GM21360 (cell line): Measurements from ENCODE around the gene AUP1.

Experiments
- ATAC-seq: cut with Tn5 transposase; IDR thresholded peaks from one replicate; pipeline ENCODE4 v1.9.1; 2021; ENCODE audit warnings: mild to moderate bottlenecking, moderate library complexity; ENCODE audit not compliant: unreplicated experiment

AUP1 gene

DNA sequence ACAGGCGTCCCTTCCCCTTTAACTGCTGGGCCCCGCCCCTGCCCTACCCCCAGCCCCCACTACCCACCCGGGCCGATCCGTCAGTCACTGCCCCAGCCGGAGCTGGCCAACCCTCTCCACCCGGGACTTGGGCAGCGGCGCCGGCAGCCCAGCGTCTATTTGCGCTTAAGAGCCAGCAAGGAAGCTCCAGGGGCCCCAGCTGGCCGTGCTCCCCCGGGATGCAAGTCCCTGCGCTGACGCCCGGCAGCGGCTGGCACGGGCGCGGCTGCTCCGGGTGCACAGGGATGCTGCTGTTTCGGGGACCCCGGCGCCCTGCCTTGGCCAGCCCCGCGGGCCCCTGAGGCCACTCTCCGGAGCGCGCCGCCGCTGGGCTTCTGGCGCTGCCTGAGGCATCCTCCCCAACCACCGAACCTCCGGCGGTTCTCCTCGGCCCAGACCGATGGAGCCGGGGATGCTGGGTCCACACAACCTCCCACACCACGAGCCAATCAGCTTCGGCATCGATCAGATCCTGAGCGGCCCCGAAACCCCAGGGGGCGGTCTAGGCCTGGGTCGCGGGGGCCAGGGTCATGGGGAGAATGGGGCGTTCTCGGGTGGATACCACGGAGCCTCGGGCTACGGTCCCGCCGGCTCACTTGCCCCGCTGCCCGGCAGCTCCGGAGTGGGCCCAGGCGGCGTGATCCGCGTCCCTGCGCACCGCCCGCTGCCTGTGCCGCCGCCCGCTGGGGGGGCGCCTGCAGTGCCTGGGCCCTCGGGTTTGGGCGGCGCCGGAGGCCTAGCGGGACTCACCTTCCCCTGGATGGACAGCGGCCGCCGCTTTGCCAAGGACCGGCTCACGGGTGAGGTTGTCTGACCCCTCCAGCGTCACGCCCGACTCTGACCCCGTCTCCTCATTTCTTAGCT is 14.9 kb downstream of the AUP1 start, which contains the start of gene TLX2:
Gene TLX2 (plus strand): TSS at position 83 of the 903 bp plus-strand sequence. CDS start 357 bp downstream, at position 440.
- ATAC-seq: no peak

DNA sequence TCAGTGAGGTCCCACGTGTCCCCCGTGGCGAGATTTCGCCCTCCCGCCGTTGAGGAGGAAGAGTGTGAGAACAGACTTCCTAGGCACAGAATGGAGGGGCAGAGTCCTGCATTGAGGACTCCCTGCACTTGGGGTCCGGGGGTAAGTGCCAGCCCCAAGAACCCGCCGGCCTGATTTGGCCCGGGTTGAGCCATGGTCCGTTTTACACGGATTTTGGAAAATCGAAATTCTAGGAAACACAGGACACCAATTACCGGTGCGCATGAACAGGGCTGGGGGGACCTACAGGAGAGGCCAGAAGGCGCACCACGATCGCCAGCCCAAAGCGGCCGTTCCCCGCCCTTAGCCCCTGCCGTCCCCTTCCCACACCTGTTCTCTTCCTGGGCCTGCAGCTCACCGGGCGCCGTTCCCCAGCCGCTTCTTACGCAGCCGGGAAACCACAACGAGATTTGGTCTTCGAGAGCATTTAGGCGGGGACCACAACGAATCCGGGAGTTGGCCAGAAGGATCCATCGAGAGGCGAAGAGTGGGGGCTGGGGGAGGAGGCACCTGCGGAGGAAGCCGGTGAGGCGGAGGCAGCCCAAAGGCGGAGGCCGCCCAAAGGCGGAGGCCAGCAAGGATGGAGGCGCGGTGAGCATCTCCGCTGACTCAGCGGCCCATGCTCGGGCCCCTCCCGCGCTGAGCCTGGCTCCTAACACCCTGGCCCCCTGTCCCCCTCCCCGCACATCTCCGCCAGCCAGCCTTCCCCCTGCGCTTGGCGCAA is 15.7 kb downstream of the AUP1 start:
- ATAC-seq: no peak

DNA sequence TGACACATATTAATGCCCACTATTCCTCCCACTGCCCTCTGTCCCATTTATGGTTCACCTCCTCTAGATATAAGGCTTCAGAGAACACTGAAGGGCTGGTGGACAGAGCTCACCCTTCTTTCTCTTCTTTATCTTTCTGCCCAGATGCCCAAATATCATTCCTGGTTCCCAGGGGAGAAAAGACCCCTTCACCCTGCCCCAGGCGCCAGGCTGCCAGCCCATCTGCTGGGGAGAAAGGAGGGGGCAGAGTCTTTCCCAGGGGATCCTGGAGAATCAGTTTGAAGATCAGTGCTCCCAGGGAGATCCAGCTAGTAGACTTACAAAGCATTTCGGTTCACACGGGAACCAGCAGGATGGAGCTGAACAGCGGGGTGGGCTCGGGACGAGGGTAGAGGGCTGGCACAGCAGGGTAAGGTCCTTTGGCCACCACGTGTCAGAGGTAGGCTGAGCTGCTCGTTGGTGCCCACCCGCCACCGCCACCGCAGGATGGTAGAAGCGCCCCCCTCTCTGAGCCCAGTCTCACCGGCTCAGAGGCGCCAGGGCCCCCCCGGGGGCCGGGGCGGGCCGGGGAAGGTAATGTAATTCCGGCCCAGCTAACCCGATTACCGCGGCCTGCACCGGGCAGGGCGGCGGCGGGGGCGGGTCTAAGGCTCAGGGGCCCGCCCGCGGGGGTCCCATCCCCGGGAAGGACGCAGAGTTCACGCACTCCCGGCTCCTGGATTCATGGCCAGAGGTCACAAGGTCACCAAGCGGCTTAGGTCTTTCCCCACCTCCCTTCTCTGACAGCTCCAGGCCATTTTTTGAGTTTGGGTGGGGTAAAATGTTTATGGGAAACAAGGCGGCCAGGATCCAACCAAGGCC is 16.5 kb downstream of the AUP1 start:
- no peak for ATAC-seq

DNA sequence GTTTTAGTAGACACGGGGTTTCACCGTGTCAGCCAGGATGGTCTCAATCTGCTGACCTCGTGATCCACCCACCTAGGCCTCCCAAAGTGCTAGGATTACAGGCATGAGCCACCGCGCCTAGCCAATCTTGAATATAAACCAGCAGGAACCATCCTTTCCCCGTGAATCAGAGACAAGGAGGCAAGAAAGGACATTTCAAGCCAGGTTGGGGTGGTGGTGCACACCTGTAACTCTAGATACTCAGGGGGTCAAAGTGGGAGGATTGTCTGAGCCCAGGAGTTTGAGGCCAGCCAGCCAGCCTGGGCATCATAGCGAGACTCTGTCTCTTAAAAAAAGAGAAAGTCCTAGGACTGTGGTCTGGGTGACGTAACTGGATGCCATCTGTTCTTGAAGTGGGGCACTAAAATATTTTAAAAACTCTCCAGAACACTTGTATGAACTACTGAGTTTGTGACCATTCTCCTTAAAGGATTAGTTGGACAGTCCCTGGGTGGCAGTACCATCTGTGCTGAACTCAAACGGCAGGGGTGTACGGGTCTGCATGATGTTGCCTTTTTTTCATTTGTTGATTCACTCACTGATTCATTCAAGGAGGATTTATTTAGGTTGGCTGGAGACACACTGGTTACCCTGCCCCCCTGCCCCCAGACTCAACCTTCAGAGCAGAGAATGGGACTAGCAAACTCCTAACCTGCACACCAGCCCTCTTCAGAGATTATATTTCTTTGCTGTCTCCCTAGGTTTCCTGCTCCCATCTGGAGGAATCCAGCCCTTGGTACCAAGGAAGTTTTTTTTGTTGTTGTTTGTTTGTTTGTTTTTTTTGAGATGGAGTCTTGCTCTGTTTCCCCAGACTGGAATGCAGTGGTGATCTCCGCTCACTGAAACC is 18.2 kb downstream of the AUP1 start:
- no peak for ATAC-seq

DNA sequence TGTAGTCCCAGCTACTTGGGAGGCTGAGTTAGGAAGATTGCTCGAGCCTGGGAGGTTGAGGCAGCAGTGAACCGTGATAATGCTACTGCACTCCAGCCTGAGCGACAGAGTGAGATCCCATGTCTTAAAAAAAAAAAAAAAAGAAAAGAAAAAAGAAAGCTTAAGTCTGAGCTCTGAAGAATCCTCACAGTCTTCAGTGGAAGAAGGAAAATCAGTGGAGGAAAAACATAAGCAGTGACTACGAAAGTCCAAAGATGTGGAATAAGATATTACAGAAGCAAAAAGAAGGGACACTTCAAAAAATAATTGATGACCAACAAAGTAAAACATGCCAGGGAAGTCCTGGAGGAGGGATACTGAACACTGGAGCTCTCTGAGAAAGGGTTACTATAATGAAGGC is 19.2 kb downstream of the AUP1 start:
- no peak for ATAC-seq

DNA sequence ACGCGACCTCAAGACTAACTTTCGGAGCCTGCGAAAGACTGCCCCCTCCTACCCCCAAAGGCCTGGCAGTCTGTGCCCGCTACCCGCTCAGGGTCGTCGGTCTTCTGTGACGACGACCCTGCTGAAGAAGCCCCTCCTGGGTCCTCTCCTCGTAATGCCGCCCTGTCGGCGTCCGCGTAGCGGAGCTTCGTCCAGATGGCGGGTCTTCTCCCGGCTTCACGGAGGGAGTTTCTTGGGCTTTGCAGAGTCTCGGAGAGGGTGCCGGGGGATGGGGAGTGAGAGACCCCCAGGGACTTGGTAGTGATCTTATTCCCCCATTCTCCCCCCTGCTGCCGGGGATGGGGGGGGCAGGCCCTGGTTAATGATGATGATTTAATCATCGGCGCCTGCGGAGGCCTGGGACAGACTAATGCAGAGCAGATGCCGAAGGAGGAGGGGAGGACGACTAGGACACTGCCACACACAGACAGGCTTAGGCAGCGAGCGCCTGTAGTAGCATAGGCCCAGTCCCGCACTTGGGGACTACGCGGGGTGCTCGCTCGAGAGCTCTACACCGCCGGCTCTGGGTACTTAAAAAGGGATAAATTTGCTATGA is 21.5 kb downstream of the AUP1 start:
- ATAC-seq: peak; percentile 17

DNA sequence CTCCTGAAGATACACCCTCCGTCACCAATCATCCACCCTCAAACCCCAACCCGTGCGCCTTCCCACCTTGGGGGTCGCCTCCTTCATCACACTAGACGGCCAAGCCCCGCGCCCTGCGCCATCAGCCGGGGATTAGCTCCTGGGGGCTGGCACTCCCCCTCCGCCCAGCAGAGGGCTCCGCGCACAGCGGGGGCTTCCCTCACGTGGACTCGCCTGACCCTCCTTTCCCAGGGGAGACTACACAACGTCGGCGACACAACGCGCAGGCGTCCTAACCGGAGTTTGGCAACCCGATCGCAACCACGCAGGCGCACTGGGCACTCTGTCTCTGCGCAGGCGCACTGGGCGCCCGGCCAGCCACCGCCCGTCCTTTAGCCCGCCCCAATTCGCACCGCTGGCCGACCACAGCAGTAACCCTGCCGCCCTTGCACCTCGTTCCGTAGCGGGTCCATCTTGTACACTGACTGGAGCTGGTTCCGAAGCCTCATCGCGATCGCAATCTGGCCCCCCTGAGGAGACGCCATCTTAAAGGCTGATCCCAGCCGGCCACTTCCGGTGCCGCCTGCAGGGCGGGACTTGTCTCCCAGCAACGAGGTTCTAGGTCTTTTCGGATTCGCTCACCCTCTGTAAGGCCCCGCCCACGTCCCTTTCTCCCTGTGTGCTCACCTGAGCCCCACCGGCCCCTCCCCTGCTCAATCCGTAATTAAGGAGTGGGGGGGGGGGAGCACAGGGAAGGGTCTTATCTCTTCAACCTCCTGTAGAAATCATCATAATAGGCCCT is 22.2 kb downstream of the AUP1 start, which contains the start of gene PCGF1:
Gene PCGF1 (minus strand): TSS at position 551 of the 781 bp plus-strand sequence. CDS start 27 bp downstream, at position 524.
- ATAC-seq: peak; percentile 80

DNA sequence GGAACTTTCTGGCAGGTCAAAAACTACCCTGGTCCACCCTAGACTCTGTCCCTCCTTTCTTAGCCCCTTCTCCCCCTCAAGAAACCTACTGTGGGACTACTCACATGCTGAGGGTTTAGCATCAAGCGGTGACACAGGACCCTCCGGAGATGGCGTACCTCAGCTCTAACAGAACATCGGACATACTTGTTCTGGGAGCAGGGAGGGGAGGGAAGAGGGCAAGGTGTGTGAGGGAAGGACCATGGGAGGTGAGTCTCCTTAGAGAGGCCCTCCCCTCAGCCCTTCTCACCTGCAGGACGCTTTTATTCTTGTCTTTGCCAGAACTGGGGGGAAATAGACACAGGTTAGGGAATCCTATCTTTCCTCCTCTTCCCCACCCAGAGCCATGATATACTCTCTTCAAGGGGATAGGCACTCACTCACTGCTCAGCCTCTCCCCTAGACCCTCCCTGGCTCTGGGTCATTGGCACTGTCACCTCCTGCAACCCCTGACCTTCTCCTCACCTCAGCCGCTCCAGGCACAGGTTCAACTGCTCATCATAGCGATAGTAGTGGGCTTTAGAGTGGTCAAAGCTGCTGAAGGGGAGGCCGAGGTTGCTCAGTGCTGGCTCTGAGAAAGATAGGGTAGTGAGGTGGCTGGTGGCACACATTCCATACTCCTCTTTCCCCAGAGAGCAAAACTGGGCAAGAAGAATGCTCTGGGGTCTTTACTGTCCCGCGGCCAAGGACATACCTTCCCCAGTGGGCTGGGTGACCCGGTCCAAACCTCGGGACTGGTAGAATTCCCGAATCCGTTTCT is 23.9 kb downstream of the AUP1 start:
- ATAC-seq: no peak

DNA sequence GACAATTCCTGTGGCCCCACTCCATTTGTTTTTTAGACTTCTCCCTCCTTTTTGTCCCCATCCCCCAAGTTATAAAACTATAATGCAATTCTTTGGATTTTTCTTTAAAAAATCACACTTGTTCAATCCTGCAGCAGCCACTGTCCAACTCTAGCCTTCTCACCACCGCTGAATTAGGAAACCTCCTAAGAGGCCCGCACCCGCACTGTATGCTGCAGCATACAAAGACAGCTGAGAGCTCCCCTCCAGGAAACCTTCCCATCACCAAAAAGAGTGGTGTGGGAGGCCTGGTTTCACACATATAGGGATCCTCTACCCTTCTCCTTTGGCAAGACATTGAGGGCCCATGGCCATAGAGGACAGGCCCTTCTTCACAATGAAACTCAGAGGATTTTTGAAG is 24.9 kb downstream of the AUP1 start:
- no peak for ATAC-seq

DNA sequence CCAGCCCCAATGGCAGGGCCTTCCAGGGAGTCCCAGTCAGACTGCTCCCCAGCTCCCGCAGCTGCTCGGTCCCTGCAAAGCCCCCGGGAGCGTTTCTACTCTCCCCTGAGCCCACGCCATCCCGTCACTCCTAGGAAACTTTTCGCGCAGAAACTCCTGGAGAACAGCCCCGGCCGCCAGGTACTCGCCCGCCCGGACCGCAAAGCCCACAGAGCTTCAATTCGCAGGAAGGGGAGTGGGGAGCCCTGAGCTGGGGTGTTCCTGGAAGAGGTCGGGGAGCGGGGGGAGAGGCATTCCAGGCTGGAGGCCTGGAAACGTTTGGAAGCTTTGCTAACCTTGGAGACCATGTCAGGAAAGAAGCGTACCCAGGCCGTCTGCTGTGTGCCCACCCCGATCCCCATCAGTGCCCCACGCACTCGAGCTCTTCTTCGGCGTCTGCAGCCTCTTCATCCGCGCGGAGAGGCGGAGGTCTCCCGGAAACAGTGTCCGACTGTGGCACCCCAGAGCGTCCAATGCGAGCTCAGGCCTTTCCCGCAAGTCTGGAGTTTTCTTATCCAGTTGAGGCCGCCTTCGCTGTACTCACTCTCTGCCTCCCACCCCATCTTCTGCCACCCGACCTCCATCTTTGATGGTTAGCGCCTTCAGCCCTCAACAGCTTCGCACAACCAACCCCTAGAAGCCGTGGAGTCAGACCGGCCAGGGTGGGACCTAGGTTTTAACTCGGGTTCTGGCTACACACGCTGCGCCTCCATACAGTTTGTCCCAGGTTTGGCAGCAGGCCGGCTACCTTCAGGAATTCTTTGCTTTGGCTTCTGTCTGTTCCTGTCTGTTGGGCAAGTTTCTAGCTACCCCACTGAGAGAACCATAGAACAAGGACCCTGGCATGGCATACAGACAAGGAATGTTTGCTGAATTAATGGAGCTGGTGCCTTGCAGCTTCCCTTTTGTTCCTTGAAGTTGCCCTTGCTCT is 25.7 kb downstream of the AUP1 start:
- no peak for ATAC-seq

DNA sequence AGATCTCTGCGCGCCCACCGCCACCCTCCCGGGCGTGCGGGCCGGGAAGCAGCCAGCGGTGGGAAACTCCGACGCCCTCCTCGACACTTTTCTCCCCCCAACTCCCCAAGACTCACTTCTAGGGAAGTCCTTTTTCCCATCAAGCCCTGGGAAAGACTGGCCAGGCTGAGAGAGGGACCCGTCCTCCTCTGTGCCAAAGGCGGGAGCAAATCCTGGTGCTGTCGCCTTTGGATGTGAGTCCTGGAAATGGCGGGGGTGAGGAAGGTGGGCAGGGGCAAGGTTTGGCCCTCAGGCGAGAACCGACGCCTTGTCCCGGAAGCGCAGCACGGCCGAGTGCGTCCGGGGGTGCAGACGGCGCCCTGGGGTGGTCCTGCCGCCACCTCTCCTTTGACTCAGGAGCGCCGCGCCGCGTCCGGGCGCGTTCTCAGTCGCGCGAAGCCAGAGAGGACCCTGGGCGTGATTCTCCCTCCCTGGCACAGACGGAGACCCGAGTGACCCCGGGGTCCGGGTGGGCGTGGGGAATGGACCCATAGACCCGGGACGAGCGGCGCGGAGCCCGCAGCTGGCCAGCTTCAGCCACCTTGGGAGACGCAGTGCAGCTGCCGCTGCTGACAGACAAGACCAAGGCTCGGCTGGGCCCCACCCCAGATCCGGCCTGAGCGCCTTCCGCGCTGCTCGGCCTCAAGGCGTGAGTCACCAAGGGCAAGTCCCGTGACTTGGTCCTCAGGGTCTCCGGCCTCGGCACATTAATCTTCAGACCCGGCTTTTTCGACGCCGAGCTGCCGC is 26.6 kb downstream of the AUP1 start:
- ATAC-seq: no peak

DNA sequence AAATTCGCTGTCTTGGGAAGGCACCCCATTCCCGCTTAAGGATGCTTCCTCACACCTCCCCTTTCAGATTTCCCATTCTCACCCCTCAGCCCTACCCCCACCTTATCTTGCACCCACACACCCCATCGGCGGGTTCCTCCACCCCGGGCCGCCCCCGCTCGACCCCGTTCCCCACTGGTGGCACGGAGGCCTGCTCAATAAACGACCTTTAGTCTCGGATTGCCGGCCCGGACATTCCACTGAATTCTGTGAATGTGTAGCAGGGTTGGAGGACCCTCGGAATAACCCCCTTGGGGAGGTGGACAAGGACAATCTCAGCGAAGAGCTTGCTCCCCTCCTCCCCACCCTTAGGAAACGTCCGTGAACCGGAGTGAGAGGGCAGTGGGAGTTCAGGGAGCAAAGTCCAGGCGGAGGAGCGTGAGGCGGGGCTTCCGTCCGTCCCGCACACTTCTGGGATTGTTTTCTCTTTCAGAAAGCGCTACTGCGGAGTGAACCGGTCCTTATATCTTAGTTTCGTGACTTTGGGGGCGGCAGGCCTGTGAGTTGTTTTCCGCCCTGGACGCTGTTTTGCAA is 27.3 kb downstream of the AUP1 start:
- no peak for ATAC-seq

DNA sequence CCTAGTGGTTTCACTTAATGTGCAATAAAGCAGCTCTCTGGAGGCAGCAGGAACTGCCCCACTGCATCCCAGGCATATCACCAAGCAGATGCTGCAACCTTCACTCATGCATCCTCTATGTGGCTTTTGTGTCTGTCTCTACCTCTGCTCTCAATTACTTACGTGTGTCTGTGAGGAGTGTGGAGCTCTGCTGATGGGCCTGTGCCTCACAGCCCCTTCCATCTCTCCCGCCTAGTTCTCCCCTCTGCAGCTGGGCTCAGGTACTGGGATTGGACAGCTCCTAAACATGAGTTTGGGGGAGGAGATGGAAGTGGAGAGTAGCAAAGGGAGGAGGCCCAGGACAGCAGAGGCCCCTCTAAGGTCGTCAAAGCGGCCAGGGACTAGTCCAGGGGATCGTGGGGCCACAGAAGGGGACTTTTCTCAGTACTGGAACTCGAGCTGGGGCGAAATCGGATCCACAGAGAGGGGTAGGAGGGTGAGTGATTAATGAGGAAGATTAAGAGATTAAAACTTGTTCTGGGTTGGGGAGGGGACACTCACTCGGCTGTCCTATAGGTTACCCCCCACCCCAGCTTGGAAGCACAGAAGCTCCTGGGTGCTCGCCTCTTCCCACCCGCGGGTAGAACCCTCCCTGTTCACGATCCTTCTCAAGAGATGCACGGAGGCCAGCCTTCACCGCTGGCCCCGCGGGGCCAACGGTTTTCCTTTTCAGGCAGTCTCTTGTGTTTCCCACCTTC is 28.0 kb downstream of the AUP1 start:
- ATAC-seq: no peak

DNA sequence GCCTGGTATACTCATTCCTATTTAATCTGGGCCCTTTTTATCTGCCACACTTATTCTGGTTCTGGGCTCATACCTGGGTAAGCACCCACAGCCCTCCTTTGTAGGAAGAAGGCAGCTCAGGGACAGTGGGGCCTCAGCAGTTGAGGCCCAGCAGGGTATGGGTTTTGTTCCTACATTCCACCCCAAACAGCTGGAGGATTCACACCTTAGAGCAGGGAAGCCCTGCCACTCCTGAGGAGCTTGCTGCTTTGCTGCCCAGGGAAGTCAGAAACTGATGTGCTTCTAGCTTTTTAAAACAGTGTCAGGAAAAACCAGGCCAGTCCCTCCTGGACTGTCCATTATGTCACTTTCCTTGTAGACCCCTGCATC is 28.9 kb downstream of the AUP1 start:
- no peak for ATAC-seq

DNA sequence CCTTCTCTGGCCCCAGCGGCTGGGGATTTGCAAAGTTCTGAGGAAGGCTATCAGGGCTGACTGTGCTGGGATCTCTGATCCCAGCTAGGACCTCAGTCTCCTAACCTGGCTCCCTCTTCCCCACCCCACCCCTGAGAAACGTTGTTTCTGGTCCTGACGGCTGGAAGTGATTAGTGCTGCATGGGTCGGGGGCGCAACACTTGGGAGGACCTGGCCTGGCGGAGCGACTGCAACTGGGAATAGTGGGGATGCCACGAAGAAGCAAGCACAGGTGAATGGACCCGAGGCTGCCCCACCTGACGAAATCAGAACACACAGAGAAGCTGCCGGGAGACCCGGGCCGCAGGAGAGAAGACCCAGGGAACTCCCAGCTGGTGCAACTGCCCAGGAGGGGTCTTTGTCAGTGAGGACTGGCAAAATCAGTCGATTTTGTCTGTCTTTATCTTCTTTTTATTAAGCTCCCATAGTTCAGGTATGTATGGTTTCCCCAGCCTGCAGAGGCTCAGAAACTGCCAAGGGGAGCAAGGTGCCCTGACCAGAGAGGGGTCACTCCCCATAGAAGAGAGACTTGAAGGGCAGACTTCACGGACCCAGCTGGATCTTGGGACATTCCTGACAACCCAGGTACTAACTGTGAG is 29.4 kb downstream of the AUP1 start:
- ATAC-seq: no peak
